HG03457 (cell line): Measurements from ENCODE around the gene EPHB1.
"Not testable (repeated sequence)": the region's sequence is repeated elsewhere in the genome, so short reads cannot be mapped to it uniquely, and the experiment has no call there.

Experiments
- ATAC-seq: cut with Tn5 transposase; IDR thresholded peaks from one replicate; pipeline ENCODE4 v1.9.1; 2021; ENCODE audit warnings: moderate number of reproducible peaks; ENCODE audit not compliant: unreplicated experiment

The EPHB1 gene

GRCh38 chr3:135233476-135233875, 438.4 kb downstream of the EPHB1 start:
- ATAC-seq = not testable (repeated sequence)

- no peak for ATAC-seq
Observed at GRCh38 chr3:135235541-135235940, 440.5 kb downstream of the EPHB1 start.

- no peak for ATAC-seq
Observed at GRCh38 chr3:135237371-135238143, 442.5 kb downstream of the EPHB1 start.

DNA sequence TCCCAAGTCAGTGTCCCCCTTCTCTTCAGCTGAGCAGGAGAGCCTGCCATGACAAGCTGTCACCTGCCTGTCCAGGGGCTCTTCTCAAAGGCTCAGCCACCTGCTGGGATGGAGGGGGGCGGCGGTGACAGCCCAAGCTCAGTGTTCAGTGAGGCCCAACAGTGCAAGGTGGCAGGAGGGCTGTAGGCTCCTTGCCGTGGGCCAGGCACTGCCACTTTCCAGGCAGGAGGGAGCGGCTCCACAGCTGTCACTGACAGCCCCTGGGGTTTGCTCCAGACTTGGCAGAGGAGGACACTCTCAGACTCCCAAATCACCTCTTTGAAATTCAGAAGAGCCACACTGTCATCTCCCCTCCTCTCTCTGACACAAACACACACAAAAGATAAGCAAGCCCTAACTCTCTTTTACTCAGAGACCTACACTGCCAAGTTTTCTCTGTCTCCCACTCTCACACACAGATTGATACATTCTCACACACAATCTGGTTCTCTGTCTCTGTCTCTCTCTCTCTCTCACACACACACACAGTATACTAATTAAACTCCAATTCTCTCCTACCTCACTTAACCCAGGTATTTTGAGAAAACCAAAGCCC, 443.3 kb downstream of the EPHB1 start:
- ATAC-seq = no peak

DNA sequence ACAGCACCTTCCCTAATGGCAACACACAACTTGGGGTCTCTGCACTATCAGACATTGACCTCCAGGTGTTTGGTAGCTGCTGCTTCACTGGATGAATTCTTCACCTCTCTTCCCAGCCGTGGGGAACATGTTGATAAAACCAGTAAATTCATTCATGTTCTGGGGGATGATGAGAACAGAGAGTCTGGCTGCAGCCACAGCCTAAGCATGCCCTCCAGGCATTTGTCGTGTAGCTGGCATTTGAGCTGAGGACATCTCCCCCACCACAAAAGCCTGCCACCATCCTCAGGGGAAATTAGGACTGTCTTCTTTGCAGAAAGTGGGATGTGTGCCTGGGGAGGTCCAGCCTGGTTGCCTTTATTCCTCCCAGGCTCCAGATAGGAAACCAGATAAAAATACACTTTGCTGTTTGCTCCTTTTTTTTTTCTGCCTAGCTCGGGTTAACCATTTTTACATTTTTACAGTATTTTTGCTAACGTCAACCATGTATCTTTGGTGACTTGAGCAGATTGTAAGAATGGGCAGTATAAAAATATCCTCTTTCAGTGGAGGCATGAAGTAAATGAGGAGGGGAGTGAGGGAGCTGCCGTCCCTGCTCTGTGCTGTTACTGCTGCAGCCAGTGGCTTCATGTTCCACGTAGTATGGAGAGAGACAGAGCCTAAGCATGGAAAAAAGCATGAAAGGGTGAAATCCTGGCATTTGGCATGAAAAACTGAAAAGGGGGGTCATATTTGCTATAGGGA, 444.0 kb downstream of the EPHB1 start:
- no peak for ATAC-seq

- ATAC-seq = no peak
Observed at GRCh38 chr3:135239615-135239884, 444.5 kb downstream of the EPHB1 start.

- no peak for ATAC-seq
Observed at GRCh38 chr3:135240426-135240825, 445.4 kb downstream of the EPHB1 start.

GRCh38 chr3:135242285-135242684, 447.2 kb downstream of the EPHB1 start:
- ATAC-seq = no peak

DNA sequence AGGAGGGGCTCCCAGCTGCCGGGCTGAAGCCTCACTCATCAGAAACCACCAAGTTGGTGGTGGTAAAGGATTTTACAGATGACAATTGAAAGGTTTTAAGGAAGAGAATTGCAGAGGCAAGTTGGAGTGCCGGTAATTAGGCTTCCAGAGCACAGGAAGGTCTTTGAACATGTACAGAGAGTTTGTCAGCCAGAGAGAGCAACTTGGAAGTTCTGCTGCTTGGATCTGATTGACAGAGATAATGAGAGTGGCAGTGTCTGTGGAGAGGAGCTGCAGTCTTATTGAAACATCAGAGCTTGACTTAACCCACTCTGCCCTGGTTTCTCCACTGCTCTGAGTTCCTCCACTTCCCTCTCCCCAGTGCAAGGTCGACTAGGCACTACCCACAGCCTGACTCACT, 448.6 kb downstream of the EPHB1 start:
- no peak for ATAC-seq

- no peak for ATAC-seq
Observed at GRCh38 chr3:135246027-135246426, 451.0 kb downstream of the EPHB1 start.

GRCh38 chr3:135248213-135248612, 453.2 kb downstream of the EPHB1 start:
- ATAC-seq = no peak

DNA sequence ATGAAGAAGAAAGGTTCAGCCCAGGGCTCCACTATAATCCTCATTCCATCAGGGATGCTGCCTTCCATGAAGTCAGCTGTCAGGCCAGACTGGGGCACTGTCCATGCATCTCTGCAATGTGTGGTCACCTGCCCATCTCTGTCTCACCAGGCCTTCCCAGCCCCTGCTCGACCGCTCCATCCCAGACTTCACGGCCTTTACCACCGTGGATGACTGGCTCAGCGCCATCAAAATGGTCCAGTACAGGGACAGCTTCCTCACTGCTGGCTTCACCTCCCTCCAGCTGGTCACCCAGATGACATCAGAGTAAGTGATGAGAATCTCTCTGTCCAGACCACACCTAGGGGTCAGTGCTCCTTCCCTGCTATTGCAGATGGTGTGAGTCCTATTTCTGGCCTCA, 454.1 kb downstream of the EPHB1 start:
- ATAC-seq = no peak

- ATAC-seq = no peak
Observed at GRCh38 chr3:135258916-135259315, 463.9 kb downstream of the EPHB1 start.

DNA sequence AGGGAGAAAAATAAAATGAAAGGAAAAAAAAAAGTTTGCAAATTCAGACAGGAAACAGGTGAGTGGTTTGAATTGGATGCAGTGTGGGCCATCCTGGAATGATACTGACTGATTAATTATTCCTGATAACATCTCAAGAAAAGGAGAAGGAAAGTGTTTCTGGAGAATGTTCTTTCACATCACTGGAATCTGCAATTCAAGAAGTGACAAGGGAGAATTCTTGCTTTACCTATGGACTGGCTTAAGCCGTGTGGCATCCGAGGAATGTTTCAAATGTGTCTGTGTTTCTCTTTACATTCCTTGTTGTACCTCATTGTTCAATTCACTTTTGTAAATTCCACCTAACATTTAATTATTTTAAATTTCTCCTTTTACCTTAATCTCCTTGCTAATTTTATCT, 465.0 kb downstream of the EPHB1 start:
- no peak for ATAC-seq

DNA sequence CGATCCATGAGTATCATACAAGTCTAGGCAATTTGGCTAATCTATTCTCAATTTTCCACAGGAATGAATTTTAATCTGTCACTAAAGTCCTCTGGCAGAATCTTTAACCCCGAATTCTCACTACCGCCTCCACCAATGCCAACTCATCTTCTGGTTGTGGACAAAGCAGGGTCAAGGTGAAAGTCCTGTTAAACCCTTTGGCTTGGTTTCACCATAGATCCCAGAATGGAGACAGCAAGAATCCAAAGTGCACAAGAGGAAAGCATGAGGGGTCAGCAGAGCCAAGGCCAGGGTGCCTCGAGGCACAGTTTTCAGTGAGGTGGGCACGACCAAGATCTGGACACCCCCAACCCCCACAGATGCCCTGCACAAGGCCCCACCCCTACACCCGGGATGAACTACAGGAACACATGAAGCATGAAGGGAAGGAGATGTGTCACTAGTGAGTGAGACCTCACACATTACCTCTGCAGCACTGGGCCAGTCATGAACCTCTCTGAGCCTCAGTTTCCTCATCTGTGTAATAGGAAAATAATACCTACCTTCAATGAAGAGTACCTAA, 466.2 kb downstream of the EPHB1 start:
- ATAC-seq = no peak

GRCh38 chr3:135261916-135262315, 466.9 kb downstream of the EPHB1 start:
- ATAC-seq = no peak

- ATAC-seq = no peak
Observed at GRCh38 chr3:135262441-135262840, 467.4 kb downstream of the EPHB1 start.

DNA sequence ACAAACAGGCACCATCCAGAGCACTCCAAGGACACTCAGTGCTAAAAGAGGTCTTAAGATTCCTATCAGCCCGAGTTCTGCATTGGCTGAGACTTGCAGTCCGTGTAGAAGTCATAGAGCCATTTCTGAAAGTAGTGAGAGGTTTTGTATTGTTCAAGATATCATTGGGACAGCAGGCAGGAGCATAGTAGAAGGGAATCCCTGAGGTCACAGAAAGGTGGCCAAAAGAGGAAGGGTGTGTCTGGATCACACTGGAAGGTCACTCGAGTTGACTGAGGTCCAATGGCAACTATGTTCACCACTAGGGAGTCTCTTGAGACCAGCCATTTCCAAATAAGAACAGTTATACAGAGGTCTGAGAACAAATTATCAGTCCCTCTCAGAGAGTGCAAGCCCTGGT, 468.3 kb downstream of the EPHB1 start:
- no peak for ATAC-seq

GRCh38 chr3:135267487-135267886, 472.4 kb downstream of the EPHB1 start:
- no peak for ATAC-seq

DNA sequence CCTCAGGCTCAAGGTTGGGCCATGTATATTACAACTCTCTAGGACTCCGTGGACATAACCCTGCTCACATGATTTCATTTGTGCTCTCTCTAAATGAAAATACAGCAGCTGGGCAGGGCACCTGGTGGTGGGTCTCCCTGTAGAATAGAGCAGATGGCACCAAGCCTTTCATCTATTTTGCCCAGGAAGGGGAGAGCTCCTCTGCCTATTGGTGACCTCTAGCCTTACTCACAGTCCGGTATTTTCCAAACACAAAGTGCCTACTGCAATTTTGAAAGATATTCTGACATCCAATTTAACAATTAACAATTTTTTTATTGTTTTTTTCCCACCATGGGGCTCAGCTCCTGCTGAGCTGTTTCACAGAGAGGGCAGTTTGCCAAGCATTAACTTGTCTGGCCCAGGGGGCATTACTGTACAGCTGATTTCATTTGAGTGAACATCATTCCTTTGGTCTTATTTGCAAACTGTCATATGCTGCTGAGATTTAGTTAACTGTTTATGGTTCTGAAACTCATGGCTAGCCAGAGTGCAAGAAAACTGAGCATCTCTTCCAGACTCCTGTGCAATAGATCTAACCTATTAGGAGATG, 474.0 kb downstream of the EPHB1 start:
- no peak for ATAC-seq

- no peak for ATAC-seq
Observed at GRCh38 chr3:135271177-135272025, 476.3 kb downstream of the EPHB1 start.
